Omental fat pad (tissue), 4 donors: ENCODE measurements around the gene SLC24A3. TPM values are rescaled to one million over a fixed set of nuclear protein-coding genes. Genes with fewer than 3 reads are reported as not detected.

Source experiments
- ATAC-seq: fragments of 150-250 bp; one replicate; pipeline ENCODE4 v1.9.1; 2016; ENCODE audit warnings: mild to moderate bottlenecking, moderate library complexity; ENCODE audit not compliant: low FRiP score
- DNase-seq: peaks from one replicate; pipeline ENCODE4 v3.0.0-alpha.2; 2019; ENCODE audit warnings: low spot score
- total RNA-seq, 4 donors: library from RNA; depleted of rRNA; stranded (reverse); fragments of >200 nt; gene quantifications; one replicate each; pipeline ENCODE4 v1.1.0, GENCODE V29; 2016
- TF ChIP-seq, protein P1 (sequence below), 3 donors: fragments of 450-650 bp; IDR thresholded peaks; one replicate each; pipeline ENCODE4 v1.5.1; 2016 to 2017; ENCODE audit warnings: antibody characterized with exemption in 3 of 3, mild to moderate bottlenecking in 3 of 3, moderate library complexity in 2 of 3

Gene SLC24A3
- total RNA-seq, 4 donors from 2014 or later = 6.3 to 14.0 (median 9.2) TPM

- DNase-seq (no peak), ATAC-seq (no peak)
- TF ChIP-seq, protein P1, sequence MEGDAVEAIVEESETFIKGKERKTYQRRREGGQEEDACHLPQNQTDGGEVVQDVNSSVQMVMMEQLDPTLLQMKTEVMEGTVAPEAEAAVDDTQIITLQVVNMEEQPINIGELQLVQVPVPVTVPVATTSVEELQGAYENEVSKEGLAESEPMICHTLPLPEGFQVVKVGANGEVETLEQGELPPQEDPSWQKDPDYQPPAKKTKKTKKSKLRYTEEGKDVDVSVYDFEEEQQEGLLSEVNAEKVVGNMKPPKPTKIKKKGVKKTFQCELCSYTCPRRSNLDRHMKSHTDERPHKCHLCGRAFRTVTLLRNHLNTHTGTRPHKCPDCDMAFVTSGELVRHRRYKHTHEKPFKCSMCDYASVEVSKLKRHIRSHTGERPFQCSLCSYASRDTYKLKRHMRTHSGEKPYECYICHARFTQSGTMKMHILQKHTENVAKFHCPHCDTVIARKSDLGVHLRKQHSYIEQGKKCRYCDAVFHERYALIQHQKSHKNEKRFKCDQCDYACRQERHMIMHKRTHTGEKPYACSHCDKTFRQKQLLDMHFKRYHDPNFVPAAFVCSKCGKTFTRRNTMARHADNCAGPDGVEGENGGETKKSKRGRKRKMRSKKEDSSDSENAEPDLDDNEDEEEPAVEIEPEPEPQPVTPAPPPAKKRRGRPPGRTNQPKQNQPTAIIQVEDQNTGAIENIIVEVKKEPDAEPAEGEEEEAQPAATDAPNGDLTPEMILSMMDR (IDR thresholded peaks at IDR 0.05) = no peak
These were observed 253.1 kb downstream of the SLC24A3 start for GRCh38 chr20:19465536-19465935.

GRCh38 chr20:19466206-19466928 is 253.9 kb downstream of the SLC24A3 start:
- ATAC-seq (no peak), DNase-seq (no peak)
- TF ChIP-seq, protein P1 (IDR thresholded peaks at IDR 0.05) = no peak

- DNase-seq (no peak), ATAC-seq (no peak)
- TF ChIP-seq, protein P1 (IDR thresholded peaks at IDR 0.05) = no peak
These were observed 260.9 kb downstream of the SLC24A3 start for GRCh38 chr20:19473216-19473921.

GRCh38 chr20:19473922-19474286 is 261.5 kb downstream of the SLC24A3 start:
- TF ChIP-seq, protein P1 (IDR thresholded peaks at IDR 0.05) = no peak
- ATAC-seq (no peak), DNase-seq (no peak)

GRCh38 chr20:19478320-19478895 is 266.0 kb downstream of the SLC24A3 start:
- DNase-seq = no peak
- no peak for ATAC-seq
- TF ChIP-seq, protein P1 (IDR thresholded peaks at IDR 0.05) = no peak

GRCh38 chr20:19482726-19483125 is 270.3 kb downstream of the SLC24A3 start:
- TF ChIP-seq, protein P1 (IDR thresholded peaks at IDR 0.05) = no peak
- no peak for ATAC-seq
- DNase-seq = no peak
